ENCODE results near the gene PLAAT5. TPM values are rescaled to one million over a fixed set of nuclear protein-coding genes. Genes with fewer than 3 reads are reported as not detected.
A peak's percentile ranks its signal among the peaks of the same experiment; 100 is the strongest.
"Not testable (repeated sequence)": the region's sequence is repeated elsewhere in the genome, so short reads cannot be mapped to it uniquely, and the experiment has no call there.

PLAAT5 gene
- total RNA-seq, 2 donors from 2014 or later = 1.7 to 2.8 TPM

DNA sequence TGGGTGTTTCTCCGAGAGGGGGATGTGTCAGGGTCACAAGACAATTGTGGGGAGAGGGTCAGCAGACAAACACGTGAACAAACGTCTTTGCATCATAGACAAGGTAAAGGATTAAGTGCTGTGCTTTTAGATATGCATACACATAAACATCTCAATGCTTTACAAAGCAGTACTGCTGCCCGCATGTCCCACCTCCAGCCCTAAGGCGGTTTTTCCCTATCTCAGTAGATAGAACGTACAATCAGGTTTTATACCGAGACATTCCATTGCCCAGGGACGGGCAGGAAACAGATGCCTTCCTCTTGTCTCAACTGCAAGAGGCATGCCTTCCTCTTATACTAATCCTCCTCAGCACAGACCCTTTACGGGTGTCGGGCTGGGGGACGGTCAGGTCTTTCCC lies 37.2 kb upstream of the PLAAT5 start:
- not testable (repeated sequence) for ATAC-seq (replicated peaks in 1 of 2); H3K27me3 Mint-ChIP-seq (ENCODE audit: low read depth); H3K36me3 Mint-ChIP-seq (ENCODE audit: insufficient read depth in 2 of 2); DNase-seq; H3K4me3 Mint-ChIP-seq; H3K27ac Mint-ChIP-seq; H3K9me3 Mint-ChIP-seq
- peaks cover 46% of the 10 kb centered on the region for H3K4me1 Mint-ChIP-seq (ENCODE audit: low read depth)

DNA sequence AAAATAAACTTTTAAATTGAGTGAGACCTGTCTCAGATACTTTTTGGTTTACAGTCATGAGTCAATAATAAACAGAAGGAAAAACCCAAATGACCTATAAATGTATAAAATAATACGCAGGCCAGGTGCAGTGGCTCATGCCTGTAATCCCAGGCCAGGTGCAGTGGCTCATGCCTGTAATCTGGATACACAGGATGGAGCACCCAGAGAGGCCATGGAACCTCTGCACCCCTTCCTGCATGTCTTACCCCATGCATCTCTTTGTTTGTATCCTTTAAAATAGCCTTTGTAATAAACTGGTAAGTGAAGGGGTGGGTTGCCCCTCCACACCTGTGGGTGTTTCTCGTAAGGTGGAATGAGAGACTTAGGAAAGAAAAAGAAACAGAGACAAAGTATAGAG lies 36.7 kb upstream of the PLAAT5 start:
- peaks cover 41% of the 10 kb centered on the region for H3K4me1 Mint-ChIP-seq (ENCODE audit: low read depth)
- H3K36me3 Mint-ChIP-seq (ENCODE audit: insufficient read depth in 2 of 2) = peaks cover 4 to 5% of the 10 kb centered on the region in 2 donors
- no peak for ATAC-seq (replicated peaks in 1 of 2)
- H3K9me3 Mint-ChIP-seq = peaks cover 0 to 3% of the 10 kb centered on the region in 2 donors
- no peaks in the 10 kb centered on the region for H3K27me3 Mint-ChIP-seq (ENCODE audit: low read depth)
- no peak overlapping the region for H3K27ac Mint-ChIP-seq
- H3K4me3 Mint-ChIP-seq = no peak overlapping the region
- DNase-seq = no peak

- ATAC-seq (replicated peaks in 1 of 2) (no peak), DNase-seq (no peak)
- Mint-ChIP-seq H3K4me3 (no peak overlapping the region), H3K9me3 (peaks cover 3 to 5% of the 10 kb centered on the region in 2 donors), H3K27ac (no peak overlapping the region), H3K36me3 (ENCODE audit: insufficient read depth in 2 of 2) (peaks cover 4 to 5% of the 10 kb centered on the region in 2 donors), H3K4me1 (ENCODE audit: low read depth) (peaks cover 19% of the 10 kb centered on the region), H3K27me3 (ENCODE audit: low read depth) (no peaks in the 10 kb centered on the region)
Measured at GRCh38 chr11:63523151-63523550, 32.2 kb upstream of the PLAAT5 start.

- no peak overlapping the region for H3K27ac Mint-ChIP-seq
- H3K36me3 Mint-ChIP-seq (ENCODE audit: insufficient read depth in 2 of 2) = peaks cover 4 to 5% of the 10 kb centered on the region in 2 donors
- no peaks in the 10 kb centered on the region for H3K27me3 Mint-ChIP-seq (ENCODE audit: low read depth)
Measured at GRCh38 chr11:63521896-63522295, 30.9 kb upstream of the PLAAT5 start.

DNA sequence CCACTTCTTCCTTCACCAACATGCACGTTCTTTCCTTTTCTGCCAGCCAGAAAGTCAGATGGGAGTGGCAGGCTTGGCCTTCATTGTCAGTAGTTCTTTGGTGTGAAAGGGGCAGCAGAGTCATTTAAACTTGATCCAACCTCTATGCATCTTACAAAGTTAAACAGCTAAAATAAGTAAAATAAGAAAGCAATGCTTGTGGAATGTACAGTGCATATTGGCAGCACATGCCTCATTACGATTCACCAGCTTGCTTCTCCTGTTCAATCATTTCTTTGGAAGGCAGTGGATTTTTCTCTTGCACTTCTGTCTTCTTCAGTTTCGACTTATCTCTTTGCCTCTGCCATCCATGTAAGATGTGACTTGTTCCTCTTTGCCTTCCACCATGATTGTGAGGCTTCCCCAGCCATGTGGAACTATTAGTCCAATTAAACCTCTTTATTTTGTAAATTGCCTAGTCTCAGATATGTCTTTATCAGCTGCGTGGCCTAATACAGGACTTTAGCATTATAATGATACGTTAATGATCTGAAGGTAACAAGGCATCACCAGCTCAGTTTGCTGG lies 29.7 kb upstream of the PLAAT5 start:
- no peak for ATAC-seq (replicated peaks in 1 of 2)
- H3K9me3 Mint-ChIP-seq = peaks cover 3 to 5% of the 10 kb centered on the region in 2 donors
- no peak overlapping the region for H3K27ac Mint-ChIP-seq
- H3K27me3 Mint-ChIP-seq (ENCODE audit: low read depth) = no peaks in the 10 kb centered on the region
- peaks cover 4 to 5% of the 10 kb centered on the region in 2 donors for H3K36me3 Mint-ChIP-seq (ENCODE audit: insufficient read depth in 2 of 2)
- peaks cover 13% of the 10 kb centered on the region for H3K4me1 Mint-ChIP-seq (ENCODE audit: low read depth)
- no peak for DNase-seq
- no peak overlapping the region for H3K4me3 Mint-ChIP-seq

More at GRCh38 chr11:63521896-63522295, 30.9 kb upstream of the PLAAT5 start:
- ATAC-seq (replicated peaks in 1 of 2) = no peak
- peaks cover 13% of the 10 kb centered on the region for H3K4me1 Mint-ChIP-seq (ENCODE audit: low read depth)
- DNase-seq = no peak
- H3K9me3 Mint-ChIP-seq = peaks cover 3 to 5% of the 10 kb centered on the region in 2 donors
- no peak overlapping the region for H3K4me3 Mint-ChIP-seq

GRCh38 chr11:63518548-63518947 lies 27.6 kb upstream of the PLAAT5 start:
- no peaks in the 10 kb centered on the region for H3K27me3 Mint-ChIP-seq (ENCODE audit: low read depth)
- H3K4me3 Mint-ChIP-seq = peak overlapping the region in 1 of 2 donors; percentile 29
- H3K36me3 Mint-ChIP-seq (ENCODE audit: insufficient read depth in 2 of 2) = peaks cover 0 to under 1% of the 10 kb centered on the region in 2 donors
- H3K9me3 Mint-ChIP-seq = peaks cover 2 to 3% of the 10 kb centered on the region in 2 donors
- DNase-seq (no peak), ATAC-seq (replicated peaks in 1 of 2) (peak in 1 of 2 donors; percentile 58)
- peak overlapping the region; percentile 80 for H3K27ac Mint-ChIP-seq
- peaks cover 13% of the 10 kb centered on the region for H3K4me1 Mint-ChIP-seq (ENCODE audit: low read depth)

DNA sequence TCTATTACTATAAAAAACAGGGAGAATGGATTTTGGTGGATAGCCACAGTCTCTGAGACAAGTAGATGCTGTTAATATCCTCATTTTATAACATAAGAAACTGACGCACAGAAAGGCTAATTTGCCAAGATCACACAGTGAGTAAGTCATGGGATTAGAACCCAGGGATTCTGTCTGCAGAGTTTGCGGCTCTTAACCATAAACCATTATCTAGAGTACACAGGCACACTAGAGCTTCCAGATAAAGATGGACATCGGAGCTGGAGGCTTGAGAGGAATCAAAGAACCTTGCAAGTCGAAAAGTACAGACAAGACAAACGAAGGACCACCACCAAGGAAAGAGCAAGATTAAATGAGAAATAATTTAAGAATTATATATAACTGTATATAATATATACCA lies 26.2 kb upstream of the PLAAT5 start:
- Mint-ChIP-seq H3K27me3 (ENCODE audit: low read depth) (no peaks in the 10 kb centered on the region), H3K4me3 (no peak overlapping the region), H3K36me3 (ENCODE audit: insufficient read depth in 2 of 2) (no peaks in the 10 kb centered on the region), H3K4me1 (ENCODE audit: low read depth) (peaks cover 13% of the 10 kb centered on the region), H3K27ac (no peak overlapping the region), H3K9me3 (peaks cover 1 to 3% of the 10 kb centered on the region in 2 donors)
- DNase-seq (no peak), ATAC-seq (replicated peaks in 1 of 2) (no peak)

DNA sequence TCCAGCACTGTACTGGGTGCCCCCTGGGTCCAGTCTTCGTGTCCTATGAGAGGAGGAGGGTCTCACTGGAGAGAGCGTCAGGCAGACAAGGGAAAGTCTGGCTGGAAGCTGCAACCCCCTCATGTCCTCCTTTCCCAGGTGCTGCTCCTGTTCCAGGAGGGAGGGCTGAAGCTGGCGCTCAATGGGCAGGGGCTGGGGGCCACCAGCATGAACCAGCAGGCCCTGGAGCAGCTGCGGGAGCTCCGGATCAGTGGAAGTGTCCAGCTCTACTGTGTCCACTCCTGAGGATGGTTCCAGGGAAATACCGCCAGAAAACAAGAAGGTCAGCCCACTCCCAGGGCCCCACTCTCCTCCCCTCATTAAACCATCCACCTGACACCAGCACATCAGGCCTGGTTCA lies 25.1 kb upstream of the PLAAT5 start:
- Mint-ChIP-seq H3K36me3 (ENCODE audit: insufficient read depth in 2 of 2) (no peaks in the 10 kb centered on the region), H3K4me1 (ENCODE audit: low read depth) (peaks cover 13% of the 10 kb centered on the region), H3K9me3 (peaks cover 1 to 3% of the 10 kb centered on the region in 2 donors), H3K27ac (no peak overlapping the region), H3K27me3 (ENCODE audit: low read depth) (no peaks in the 10 kb centered on the region), H3K4me3 (no peak overlapping the region)
- no peak for DNase-seq
- ATAC-seq (replicated peaks in 1 of 2) = no peak

DNA sequence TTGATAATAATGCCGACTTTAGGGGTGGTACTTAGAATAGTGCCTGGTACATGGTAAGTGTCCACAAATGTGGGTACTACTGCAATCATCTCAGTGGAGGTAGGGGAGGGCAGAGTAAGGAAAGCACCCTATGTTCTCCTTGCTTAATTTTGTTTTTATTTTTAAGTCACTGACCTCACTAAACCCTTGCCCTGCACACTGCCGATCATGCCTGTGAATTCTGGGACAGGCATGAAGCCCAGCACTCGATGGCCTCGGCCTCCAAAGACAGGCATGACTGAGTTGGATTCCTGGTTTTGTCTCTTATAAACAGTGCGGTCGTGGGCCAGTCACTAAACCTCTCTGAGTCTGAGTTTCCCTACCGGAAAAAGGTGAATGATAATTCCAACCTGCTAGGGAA lies 21.8 kb upstream of the PLAAT5 start:
- Mint-ChIP-seq H3K4me3 (no peak overlapping the region), H3K4me1 (ENCODE audit: low read depth) (no peaks in the 10 kb centered on the region), H3K36me3 (ENCODE audit: insufficient read depth in 2 of 2) (no peaks in the 10 kb centered on the region), H3K9me3 (no peaks in the 10 kb centered on the region), H3K27ac (no peak overlapping the region), H3K27me3 (ENCODE audit: low read depth) (no peaks in the 10 kb centered on the region)
- ATAC-seq (replicated peaks in 1 of 2) (no peak), DNase-seq (no peak)

GRCh38 chr11:63511048-63511748 lies 20.2 kb upstream of the PLAAT5 start:
- ATAC-seq (replicated peaks in 1 of 2) = no peak
- no peaks in the 10 kb centered on the region for H3K9me3 Mint-ChIP-seq
- H3K4me3 Mint-ChIP-seq = no peak overlapping the region
- H3K36me3 Mint-ChIP-seq (ENCODE audit: insufficient read depth in 2 of 2) = no peaks in the 10 kb centered on the region
- no peak for DNase-seq
- H3K27me3 Mint-ChIP-seq (ENCODE audit: low read depth) = no peaks in the 10 kb centered on the region
- no peak overlapping the region for H3K27ac Mint-ChIP-seq
- peaks cover 4% of the 10 kb centered on the region for H3K4me1 Mint-ChIP-seq (ENCODE audit: low read depth)

GRCh38 chr11:63510360-63511047 lies 19.5 kb upstream of the PLAAT5 start:
- Mint-ChIP-seq H3K36me3 (ENCODE audit: insufficient read depth in 2 of 2) (no peaks in the 10 kb centered on the region), H3K4me3 (no peak overlapping the region), H3K9me3 (no peaks in the 10 kb centered on the region), H3K27ac (no peak overlapping the region), H3K4me1 (ENCODE audit: low read depth) (peaks cover 7% of the 10 kb centered on the region), H3K27me3 (ENCODE audit: low read depth) (no peaks in the 10 kb centered on the region)
- ATAC-seq (replicated peaks in 1 of 2) = no peak
- DNase-seq = no peak

- Mint-ChIP-seq H3K9me3 (no peaks in the 10 kb centered on the region), H3K4me1 (ENCODE audit: low read depth) (peaks cover 7% of the 10 kb centered on the region), H3K36me3 (ENCODE audit: insufficient read depth in 2 of 2) (no peaks in the 10 kb centered on the region), H3K27ac (no peak overlapping the region), H3K27me3 (ENCODE audit: low read depth) (no peaks in the 10 kb centered on the region), H3K4me3 (no peak overlapping the region)
- no peak for DNase-seq
- ATAC-seq (replicated peaks in 1 of 2) = no peak
Measured at GRCh38 chr11:63508745-63509144, 17.8 kb upstream of the PLAAT5 start.

GRCh38 chr11:63508009-63508408 lies 17.0 kb upstream of the PLAAT5 start:
- H3K4me1 Mint-ChIP-seq (ENCODE audit: low read depth) = peaks cover 8% of the 10 kb centered on the region
- no peaks in the 10 kb centered on the region for H3K36me3 Mint-ChIP-seq (ENCODE audit: insufficient read depth in 2 of 2)
- ATAC-seq (replicated peaks in 1 of 2) (peak in 1 of 2 donors; percentile 45), DNase-seq (peak; percentile 19 to 23)
- no peaks in the 10 kb centered on the region for H3K9me3 Mint-ChIP-seq
- no peaks in the 10 kb centered on the region for H3K27me3 Mint-ChIP-seq (ENCODE audit: low read depth)
- no peak overlapping the region for H3K4me3 Mint-ChIP-seq
- H3K27ac Mint-ChIP-seq = no peak overlapping the region

Measured in activated T-cell treated with anti-CD3 and anti-CD28 coated beads, Interleukin-2, amount 50 U/mL, for 72 hours (primary cell).